ENCODE data around the gene THAP2.
"Not testable (repeated sequence)": the region's sequence is repeated elsewhere in the genome, so short reads cannot be mapped to it uniquely, and the experiment has no call there.

The THAP2 gene

DNA sequence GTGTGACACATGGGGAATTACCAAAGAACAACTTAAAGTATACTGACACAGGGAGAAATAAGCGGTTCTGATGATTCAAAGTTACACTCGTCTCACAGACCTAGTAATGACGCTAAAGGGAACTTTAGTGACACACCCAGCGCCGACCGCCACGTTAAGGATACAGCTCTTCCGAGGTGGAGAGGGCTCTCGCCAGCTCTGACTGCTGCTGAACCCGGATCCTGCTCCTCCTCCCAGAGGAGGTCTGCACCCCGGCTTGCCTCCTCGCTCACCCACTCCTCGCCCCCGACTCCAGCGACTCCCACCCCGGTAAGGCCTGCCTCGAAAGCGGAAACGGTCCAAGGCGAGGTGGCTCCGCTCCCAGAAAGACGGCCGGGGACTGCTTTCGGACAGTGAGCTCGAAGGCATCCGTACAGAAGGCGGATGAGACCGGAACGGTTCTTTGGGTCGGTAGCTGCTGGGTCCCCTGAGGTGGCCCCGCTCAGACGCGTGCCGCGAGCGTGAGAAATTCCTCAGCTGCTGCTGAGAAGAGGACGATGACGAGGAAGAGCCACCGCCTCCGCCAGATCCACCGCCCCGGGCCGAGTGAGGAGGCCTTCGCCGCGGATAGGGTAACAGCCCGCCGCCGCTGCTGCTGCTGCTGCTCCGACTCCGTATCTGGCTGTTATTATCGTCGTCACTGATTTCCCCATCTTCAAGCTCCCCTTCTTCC lies 1.1 kb upstream of the THAP2 start:
- peak; percentile 79 for DNase-seq

DNA sequence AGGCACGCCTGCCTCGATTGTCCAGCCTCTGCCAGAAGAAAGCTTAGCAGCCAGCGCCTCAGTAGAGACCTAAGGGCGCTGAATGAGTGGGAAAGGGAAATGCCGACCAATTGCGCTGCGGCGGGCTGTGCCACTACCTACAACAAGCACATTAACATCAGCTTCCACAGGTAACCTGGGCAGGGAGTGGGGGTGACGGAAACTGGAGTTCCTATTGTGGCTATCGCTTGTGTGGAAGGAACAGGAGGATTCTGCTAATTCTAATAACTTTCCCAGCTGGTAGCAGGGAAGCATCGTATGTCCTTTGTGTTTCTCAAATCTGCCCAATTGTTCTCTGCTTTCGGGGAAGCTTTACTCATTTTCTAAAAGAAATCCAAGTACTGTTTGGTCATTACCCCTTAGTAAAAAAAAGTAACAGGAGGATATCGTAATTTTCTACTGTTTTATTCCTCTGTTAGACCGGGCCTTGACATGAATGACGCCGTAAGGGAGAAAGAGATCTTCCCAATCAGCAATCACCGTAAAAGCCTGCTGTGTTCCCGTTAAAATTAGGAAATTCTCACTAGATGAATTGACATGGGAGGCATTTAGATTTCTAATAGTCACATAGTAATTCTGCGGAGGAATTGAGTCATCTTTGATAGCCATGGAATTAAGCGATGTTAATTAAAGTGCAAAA lies 449 bp downstream of the THAP2 start:
- no peak for DNase-seq

DNA sequence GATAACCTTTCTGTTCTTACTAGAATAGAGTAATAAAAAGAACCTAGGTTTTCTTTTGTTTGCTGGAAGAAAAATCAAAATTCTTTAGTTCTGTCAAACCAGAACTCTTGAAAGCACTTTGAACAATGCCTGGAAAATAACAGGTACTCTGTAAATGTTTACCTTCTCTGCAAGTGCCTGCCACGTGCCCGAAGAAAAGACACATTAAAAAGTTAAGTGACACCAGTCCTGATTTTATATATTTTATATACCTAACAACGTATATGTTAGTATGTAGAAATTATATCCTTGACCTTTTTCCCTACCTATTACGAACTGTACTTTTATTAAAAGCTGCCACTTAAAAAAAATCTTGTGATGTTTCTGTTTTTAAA lies 976 bp downstream of the THAP2 start:
- DNase-seq, result no peak

DNA sequence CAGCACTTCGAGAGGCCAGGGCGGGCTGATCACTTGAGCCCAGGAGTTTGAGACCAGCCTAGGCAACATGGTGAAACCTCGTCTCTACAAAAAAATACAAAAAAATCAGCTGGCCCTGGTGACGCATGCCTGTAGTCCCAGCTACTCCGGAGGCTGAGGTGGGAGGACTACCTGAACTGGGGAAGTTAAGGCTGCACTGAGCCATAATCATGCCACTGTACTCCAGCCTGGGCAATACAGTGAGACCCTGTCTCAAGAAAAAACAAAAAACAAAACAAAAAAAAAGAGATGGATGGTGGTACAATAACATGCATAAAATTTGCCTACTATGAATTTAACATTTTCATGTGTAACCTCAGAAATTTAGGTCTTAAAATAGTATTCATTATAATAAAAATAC lies 2.2 kb downstream of the THAP2 start:
- DNase-seq, result no peak

DNA sequence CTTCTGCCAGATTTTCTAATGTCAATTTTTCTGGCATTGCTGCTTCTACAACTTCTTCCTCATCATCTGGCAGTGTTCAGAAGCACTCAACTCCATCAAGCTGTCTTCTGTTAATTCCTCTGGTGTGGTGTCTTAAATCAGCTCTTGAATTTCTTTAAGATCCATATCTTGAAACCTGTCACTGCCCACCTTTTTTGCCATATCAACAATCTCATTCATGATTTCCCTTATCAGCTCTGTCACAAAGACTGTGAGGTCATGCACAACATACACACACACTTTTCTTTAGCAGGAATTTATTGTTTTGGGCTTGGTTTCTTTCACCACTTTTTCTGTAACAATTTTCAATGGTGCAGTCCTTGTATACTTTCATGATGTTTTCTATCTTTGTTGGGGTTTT lies 7.2 kb downstream of the THAP2 start:
- no peak for DNase-seq

DNA sequence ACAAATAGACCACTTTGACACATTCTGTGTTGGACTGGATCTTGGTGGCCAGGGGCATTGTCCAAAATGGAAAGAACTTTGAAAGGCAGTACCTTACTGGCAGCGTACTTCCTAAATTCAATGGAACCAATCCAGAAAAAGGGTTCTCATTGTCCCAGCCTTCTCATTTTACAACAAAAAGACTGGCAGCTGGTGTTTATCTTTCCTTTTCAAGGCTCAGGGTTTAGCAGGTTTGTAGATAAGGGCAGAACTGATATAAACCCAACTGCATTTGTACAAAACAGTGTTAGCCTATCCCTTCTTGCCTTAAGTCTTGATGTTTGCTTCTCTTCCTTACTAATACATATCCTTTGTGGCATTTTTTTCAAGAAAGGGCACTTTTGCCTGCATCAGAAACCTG lies 7.7 kb downstream of the THAP2 start:
- DNase-seq, result no peak

DNA sequence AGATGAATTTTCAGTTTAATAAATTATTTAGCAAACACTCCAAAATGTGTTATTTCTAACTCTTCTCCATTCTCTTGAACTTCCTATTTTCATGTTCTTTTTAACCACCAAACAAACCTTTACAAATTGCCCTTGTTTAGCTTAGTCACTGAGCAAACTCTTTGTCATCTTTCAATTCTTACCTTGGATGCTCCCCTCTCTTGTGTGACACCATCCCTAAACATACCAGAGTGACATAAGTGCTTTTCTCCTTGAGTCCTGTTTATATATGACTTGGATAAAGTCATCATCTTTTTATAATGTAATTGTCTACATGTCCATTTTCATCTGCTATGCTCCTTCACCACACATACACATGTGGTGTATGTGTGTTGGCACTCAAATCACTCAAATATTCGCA lies 18.4 kb downstream of the THAP2 start:
- DNase-seq, result no peak

DNA sequence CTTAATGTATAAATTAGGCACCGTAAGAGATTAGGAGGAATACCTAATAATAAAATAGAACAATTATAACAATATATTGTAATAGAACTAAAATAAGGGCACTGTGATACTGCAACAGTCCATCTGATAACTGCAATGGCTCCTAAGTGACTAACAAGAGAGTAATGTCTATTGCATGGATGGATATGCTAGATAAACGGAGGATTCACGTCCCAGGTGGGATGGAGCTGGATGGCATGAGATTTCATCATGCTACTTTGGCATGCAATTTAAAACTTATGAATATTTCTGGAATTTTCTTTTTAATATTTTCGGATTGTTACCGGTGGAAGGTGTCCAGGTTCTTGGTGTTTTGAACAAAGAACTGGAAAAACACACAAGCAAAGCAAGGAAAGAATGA lies 19.5 kb downstream of the THAP2 start:
- no peak for DNase-seq

DNA sequence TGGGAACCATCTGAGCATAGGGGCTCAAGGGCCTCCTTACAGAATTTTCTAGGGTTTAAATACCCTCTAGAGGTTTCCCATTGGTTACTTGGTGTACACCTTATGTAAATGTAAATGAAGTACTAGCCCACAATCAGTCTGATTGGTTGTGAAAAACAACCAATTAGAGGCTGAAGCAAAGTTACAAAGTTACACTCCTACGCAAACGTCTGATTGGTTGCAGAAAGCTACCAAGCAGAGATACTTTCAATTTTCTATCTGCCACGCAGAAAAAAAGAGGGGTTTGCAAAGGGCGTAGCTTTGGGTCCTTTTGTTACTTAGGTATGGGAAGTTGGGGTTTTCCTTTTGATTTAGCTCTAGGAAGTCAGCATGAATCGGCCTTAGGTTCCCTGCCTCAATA lies 20.0 kb downstream of the THAP2 start:
- no peak for DNase-seq

DNA sequence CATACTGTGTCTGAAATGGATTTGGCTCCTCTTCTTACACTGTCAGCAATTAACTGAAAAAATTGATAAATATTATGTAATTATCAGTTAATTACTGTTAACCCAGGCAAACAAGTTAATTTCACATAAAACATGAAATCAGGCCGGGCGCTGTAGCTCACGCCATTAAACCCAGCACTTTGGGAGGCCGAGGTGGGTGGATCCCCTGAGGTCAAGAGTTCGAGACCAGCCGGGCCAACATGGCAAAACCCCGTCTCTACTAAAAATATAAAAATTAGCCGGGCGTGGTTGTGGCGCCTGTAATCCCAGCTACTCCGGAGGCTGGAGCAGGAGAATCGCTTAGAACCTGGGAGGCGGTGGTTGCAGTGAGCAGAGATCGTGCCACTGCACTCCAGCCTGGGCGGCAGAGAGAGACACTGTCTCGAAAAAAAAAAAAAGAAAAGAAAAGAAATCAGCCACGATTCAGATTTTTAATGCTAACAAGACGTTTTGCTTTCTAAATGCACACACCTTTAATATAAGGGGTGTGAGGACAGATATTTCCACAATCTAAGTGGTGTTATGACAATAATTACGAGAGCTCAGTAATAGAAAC lies 21.3 kb downstream of the THAP2 start:
- DNase-seq, result no peak

DNA sequence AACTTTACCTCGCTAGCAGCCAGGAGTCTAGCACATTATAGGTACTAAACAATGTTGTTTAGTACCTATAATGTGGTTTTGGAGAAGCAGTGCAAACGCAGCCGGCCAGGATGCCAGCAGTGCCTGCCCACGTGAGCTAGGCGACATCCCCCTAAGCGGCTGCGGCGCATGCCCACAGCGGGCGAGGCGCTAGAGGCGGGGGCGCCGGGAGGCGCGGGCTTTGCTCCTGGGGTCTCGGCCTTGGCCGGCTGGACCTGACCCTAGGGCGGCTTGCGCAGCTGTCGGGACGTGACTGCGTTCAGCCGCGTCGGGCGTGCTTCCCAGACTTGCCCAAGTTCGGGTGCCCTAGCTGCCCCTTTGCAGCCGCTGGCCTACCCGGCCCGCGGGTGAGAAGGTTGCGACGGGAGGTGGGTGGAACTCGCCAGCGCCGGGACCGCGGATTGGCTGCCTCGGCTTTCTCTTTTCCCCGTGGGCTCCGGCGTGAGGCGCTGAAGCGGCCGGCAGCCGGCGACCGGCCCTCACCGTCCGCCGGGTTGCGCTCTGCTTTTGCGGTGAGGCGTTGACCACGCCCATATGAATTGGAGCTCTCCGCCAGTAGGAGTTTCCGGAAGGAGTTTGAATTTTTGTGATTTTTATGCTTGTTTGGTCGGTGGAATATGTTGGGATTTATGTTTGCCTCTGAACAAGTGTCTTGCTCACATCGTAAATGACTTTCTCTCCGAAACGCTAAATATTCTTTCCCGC lies 22.0 kb downstream of the THAP2 start, which contains the start of gene TMEM19:
TSS of gene TMEM19 (plus strand) at position 169 of the 744 bp plus-strand sequence. CDS start 599 bp downstream, outside the sequence.
- peak; percentile 86 for DNase-seq

DNA sequence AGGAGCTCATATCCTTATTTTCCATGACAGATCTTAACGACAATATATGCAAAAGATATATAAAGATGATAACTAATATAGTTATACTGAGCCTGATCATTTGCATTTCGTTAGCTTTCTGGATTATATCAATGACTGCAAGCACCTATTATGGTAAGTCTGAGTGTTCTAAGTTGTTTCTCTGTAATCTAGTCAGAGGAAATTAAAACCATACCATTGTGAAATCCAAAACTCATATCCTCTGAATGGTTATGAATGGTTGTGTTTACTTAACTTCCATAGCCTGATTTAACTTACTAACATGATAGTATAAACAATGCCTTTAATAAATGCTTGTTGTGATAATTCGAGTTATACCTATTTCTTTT lies 22.5 kb downstream of the THAP2 start:
- no peak for DNase-seq

DNA sequence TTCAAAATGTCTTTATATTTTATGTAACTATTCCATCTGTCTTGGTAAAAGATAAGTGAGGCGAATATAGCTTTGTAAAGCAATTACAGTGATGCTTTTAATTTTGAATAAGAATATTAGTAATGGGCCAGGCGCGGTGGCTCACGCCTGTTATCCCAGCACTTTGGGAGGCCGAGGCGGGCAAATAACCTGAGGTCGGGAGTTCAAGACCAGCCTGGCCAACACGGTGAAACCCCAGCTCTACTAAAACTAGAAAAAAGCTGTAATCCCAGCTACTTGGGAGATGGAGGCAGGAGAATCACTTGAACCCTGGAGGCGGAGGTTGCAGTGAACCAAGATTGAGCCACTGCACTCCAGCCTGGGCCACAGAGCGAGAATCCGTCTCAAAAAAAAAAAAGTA lies 23.1 kb downstream of the THAP2 start:
- DNase-seq, result not testable (repeated sequence)

DNA sequence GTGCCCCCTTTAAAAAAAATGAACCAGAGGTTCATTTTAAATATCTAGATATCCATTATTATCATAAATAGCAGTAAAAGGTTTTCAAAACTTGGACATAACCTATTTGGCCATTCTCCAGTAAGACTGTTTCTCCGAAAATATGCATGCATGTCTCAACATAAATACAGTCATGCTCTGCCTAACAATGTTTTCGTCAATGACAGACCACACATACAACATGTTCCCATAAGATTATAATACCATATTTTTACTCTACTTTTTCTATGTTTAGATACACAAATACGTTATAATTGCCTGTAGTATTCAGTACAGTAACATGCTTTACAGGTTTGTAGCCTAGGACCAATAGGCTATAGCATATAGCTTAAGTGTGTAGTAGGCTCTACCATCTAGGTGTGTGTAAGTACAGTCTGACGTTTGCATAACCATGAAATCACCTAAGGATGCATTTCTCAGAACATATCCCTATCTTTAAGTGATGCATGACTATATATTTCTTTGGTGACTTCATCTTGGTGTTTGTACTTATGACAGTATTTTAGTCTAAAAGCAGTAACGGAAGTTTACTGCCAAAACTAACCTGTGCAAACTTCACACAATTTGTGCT lies 25.0 kb downstream of the THAP2 start:
- DNase-seq, result no peak

DNA sequence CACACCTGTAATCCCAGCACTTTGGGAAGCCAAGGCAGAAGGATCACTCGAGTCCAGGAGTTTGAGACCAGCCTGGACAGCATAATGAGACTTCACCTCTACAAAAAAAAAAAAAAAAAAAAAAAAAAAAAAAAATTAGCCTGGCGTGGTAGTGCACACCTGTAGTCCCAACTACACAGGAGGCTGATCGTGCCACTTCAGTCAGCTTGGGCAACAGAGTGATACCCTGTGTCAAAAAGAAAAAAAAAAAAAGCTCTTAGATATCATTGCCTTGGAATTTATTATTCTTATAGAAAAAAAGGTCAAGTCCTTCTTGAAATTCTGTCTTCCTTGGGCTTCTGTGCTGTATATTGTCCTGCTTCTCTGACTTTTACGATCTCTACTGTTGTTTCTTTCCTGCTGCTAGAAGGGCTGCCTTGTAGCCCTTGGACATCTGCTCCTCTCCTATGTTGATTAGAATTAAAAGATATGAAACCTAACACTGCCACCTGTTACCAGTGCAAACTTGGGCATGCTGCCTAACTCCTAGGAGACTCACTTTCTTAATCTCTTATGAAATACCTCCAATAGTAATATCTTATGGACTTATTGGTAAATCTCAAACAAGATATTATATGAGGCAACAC lies 27.5 kb downstream of the THAP2 start:
- no peak for DNase-seq

DNA sequence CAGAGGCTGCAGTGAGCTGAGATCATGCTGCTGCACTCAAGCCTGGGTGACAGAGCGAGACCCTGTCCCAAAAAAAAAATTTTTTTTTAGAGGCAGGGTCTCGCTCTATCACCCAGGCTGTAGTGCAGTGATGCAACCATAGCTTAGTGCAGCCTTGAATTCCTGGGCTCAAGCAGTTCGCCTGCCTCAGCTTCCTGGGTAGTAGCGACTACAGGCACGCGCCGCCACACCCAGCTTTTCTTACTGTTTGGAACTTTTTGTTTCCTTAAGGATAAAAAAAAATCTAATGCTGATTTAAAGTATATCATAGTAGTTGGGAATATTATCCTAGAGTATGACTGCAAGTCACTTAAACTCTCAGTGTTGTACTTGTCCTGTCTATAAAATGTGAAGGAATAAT lies 29.0 kb downstream of the THAP2 start:
- no peak for DNase-seq

DNA sequence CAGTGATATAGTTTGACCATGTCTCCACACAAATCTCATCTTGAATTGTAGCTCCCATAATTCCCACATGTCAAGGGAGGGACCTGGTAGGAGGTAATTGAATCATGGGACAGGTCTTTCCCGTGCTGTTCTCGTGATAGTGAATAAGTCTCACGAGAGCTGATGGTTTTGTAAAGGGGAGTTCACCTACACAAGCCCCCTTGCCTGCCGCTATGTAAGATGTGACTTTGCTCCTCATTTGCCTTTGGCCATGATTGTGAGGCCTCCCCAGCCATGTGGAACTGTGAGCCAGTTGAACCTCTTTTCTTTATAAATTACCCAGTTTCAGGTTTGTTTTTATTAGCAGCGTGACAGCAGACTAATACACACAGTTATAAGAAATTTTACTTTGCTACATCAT lies 29.6 kb downstream of the THAP2 start:
- DNase-seq, result not testable (repeated sequence)

DNA sequence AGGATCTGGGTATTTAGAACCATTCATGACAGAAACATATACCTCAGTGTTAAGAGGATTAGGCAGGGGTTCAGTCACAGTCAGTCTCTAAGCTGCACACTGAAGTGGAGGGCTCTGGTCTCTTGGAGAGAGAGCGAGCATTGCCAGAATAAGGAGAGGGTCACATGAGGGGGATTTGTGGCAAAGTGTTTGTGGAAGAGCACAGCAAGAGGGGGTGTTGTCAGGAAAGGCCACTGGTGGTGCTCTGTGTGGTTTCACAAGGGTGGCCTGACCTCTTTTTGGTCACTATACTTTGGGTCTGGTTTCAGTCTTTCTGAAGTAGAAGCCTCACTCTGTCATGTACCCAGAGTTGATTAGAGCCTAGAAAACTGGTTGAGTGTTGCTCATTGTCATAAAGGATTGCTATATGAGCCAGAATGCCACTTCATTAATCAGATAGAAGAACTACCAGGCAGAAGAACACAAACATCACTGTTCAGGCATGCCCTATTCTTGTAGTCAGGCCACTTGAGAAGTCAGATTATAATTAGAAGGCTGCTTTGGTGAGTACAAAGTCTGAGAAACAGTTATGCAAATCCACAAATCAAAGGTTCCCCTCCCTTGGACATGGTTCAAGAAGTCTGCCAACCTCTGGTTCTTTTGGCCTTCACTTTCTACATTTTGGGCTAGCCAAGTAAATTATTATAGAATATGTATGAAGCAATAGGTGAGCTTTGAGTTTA lies 30.2 kb downstream of the THAP2 start:
- no peak for DNase-seq

DNA sequence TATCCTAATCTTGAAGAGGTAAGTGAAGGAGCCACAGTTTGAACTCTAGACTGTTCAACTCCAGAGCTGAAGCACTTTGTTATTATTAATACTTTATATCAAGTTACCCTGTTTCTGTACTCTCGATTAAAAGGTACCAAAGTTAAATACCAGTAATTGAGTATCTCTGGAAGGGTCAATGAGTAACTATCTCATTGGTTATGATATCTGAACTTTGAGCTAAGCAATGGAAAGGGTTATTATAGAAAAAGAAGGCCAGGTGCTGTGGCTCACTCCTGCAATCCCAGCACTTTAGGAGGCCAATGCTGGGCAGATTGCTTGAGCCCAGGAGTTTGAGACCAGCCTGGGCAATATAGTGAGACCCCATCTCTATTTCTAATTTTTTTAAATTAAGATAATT lies 31.7 kb downstream of the THAP2 start:
- no peak for DNase-seq

DNA sequence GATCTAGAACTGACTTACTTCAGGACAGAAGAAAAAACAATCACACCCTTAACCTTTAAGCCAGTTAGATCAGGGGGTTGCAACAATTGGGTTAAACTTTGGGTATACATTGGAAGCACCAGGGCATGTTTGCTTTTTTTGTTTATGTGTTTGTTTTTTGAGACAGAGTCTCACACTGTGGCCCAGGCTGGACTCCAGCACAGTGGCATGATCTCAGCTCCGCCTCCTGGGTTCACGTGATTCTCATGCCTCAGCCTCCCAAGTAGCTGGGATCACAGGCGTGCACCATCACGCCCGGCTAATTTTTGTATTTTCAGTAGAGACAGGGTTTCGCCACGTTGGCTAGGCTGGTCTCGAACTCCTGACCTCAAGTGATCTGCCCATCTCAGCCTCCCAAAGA lies 38.1 kb downstream of the THAP2 start:
- not testable (repeated sequence) for DNase-seq

DNA sequence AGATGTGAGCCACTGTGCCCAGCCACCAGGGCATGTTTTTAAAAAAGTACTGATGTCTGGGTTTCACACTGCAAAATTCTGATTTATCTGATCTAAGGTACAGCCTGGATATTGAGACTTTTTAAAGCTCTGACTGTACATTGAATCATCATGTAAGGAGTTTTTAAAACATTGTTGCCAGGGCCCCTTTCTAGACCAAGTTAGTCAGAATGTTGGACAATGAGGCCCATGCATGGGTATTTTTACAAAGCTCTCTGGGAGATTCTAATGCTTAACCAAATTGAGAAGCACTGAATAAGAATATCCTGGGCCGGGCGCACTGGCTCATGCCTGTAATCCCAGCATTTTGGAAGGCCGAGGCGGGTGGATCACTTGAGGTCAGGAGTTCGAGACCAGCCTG lies 38.5 kb downstream of the THAP2 start:
- no peak for DNase-seq

DNA sequence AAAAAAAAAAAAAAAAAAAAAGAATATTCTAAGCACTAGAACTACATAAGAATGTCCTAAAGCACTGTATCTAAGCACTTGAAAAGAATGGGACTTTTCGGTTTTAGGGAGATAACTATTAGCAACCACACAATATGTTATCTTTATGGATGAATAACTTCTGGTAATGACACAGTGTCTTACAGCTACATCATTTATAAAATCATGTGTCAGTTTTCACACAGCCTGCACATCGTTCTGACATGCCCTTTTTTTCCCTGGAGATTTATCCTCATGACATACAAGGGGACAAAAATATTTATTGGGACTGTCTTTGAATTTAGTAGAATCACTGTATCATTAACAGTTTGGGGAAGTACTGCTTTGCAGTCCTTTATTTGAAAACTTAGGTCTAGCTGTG lies 39.1 kb downstream of the THAP2 start:
- no peak for DNase-seq

All from activated T-cell treated with anti-CD3 and anti-CD28 coated beads, Interleukin-2, amount 50 U/mL, for 1 hour (primary cell).